GM18520 (cell line): Measurements from ENCODE around the gene PIERCE2.
"Not testable (repeated sequence)": the region's sequence is repeated elsewhere in the genome, so short reads cannot be mapped to it uniquely, and the experiment has no call there.

ENCODE experiments used
- ATAC-seq: cut with Tn5 transposase; IDR thresholded peaks from one replicate; pipeline ENCODE4 v1.9.1; 2021; ENCODE audit not compliant: unreplicated experiment

The PIERCE2 gene

GRCh38 chr15:55422089-55422488, 13.8 kb downstream of the PIERCE2 start:
- ATAC-seq = no peak

DNA sequence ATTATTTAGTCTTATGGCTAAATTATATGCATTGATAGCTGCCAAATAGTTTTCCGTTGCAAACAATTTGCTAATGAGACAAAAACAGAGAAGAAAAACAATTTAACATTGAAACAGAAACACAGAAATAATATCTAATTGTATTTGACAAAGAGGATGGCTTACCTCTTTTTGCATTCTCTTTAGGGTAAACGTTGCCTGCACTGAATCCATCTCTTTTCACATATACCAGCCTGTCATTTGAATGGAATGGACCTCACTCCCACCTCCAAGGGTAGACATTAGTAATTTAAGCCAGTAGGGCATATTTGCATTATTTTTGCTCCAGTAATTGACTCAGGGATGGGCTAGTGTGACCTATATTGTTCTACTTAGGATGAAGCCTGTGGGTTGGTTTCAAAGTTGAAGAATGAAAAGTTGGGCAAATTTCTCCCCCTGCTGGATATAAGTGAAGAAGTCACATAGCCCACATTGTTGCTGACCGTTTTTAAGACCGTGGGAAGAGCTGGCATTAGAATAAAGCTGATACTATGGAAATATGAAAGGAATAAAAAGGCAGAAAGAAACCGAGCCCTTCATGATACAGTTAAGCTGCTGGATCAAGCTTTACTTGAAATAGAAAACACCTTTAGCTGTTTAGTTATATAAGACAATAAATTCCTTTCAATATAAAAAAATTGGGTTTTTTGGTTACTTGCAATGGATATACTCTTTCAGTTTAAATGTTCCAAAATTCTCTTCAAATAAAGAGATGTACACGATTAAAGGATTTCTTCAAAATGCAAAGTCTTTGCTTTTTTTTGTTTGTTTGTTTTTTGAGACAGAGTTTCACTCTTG, 26.9 kb downstream of the PIERCE2 start:
- ATAC-seq = peak; percentile 52

GRCh38 chr15:55443141-55443540, 34.8 kb downstream of the PIERCE2 start:
- ATAC-seq = not testable (repeated sequence)

- ATAC-seq = not testable (repeated sequence)
These were observed 37.6 kb downstream of the PIERCE2 start for GRCh38 chr15:55445936-55446335.

- ATAC-seq = not testable (repeated sequence)
These were observed 38.2 kb downstream of the PIERCE2 start for GRCh38 chr15:55446379-55447029.

DNA sequence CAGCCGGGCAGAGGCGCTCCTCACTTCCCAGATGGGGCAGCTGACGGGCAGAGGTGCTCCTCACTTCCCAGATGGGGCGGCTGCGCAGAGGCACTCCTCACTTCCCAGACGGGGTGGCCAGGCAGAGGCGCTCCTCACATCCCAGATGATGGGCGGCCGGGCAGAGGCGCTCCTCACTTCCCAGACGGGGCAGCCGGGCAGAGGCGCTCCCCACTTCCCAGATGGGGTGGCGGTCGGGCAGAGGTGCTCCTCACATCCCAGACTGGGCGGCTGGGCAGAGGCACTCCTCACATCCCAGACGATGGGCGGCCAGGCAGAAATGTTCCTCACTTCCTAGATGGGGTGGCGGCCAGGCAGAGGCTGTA, 38.7 kb downstream of the PIERCE2 start:
- not testable (repeated sequence) for ATAC-seq

GRCh38 chr15:55457401-55458022, 49.2 kb downstream of the PIERCE2 start:
- no peak for ATAC-seq

GRCh38 chr15:55461447-55461846, 53.2 kb downstream of the PIERCE2 start:
- ATAC-seq = no peak

GRCh38 chr15:55468321-55468720, 60.0 kb downstream of the PIERCE2 start:
- ATAC-seq = no peak
